LNCAP (cell line): ENCODE data around the gene MAN1C1.

Source experiments
- CTCF ChIP-seq: fragments of 450-650 bp; IDR thresholded peaks from 2 replicates; pipeline ENCODE4 v1.5.1; 2017; ENCODE audit warnings: mild to moderate bottlenecking

MAN1C1 gene

GRCh38 chr1:25794325-25794724, 177.7 kb downstream of the MAN1C1 start:
- no peak for TF ChIP-seq CTCF

GRCh38 chr1:25795211-25795610, 178.6 kb downstream of the MAN1C1 start:
- no peak for TF ChIP-seq CTCF

- no peak for TF ChIP-seq CTCF
These were observed 179.6 kb downstream of the MAN1C1 start for GRCh38 chr1:25795946-25796810.

GRCh38 chr1:25796811-25797458, 180.3 kb downstream of the MAN1C1 start:
- peak; percentile 52 for TF ChIP-seq CTCF

GRCh38 chr1:25797939-25798338, 181.3 kb downstream of the MAN1C1 start:
- peak; percentile 20; the same call in 1 of the 2 replicates for TF ChIP-seq CTCF

GRCh38 chr1:25798666-25799351, 182.2 kb downstream of the MAN1C1 start:
- TF ChIP-seq CTCF: no peak

GRCh38 chr1:25799352-25799934, 182.9 kb downstream of the MAN1C1 start:
- TF ChIP-seq CTCF: no peak
